IPS-18a (cell line): Measurements from ENCODE around the gene CASP3.
"Not testable (repeated sequence)": the region's sequence is repeated elsewhere in the genome, so short reads cannot be mapped to it uniquely, and the experiment has no call there.

Experiments used
- H3K27ac ChIP-seq: one replicate; pipeline ENCODE4 v1.5.1; 2013; ENCODE audit warnings: low read length
- H3K27me3 ChIP-seq: one replicate; pipeline ENCODE4 v1.6.1; 2013; ENCODE audit warnings: mild to moderate bottlenecking, low read length; ENCODE audit not compliant: control insufficient read depth, insufficient read depth
- H3K36me3 ChIP-seq: one replicate; pipeline ENCODE4 v1.6.1; 2013; ENCODE audit warnings: low read depth, low read length; ENCODE audit not compliant: control insufficient read depth
- H3K4me1 ChIP-seq: one replicate; pipeline ENCODE4 v1.6.1; 2013; ENCODE audit warnings: low read depth, low read length; ENCODE audit not compliant: control insufficient read depth
- H3K4me3 ChIP-seq: one replicate; pipeline ENCODE4 v1.5.1; 2013; ENCODE audit warnings: low read length
- H3K9ac ChIP-seq: one replicate; pipeline ENCODE4 v1.6.1; 2013; ENCODE audit warnings: mild to moderate bottlenecking, low read length, moderate library complexity
- H3K9me3 ChIP-seq: one replicate; pipeline ENCODE4 v1.6.1; 2013; ENCODE audit warnings: low read depth, low read length; ENCODE audit not compliant: control insufficient read depth

Gene CASP3

DNA sequence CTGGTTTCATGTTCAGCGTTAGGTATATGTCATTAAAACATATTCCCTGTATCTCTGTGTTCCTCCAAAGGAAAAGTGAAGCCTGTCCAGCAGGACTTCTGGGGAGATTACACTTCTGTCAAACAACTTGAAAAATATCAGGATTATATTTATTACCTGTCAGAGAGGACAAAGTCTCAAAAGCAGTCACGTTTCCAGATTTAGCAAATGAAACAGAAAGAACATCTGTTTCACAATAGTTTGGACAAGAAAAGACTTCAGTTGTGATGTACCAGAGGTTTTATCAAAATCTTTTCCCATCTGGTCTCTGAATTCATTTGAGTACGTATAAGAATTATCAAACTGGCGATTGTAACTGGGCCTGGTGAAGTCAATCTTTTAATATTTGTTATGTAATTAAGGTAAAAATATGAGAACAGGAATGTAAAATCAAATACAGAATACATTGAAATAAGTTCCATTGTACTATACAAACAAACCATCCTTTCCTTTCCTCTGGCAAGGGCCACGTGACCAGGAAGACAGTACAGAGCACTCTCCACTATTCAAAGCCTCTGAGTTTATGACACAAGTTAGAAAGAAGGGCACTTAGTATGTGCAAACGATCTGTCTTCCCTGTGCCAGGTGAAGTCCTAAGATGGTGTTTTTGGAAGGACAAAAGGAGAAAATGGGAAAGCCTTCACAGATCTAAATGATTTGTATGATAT is 3.2 kb downstream of the CASP3 start:
- peaks cover 52% of the 10 kb centered on the region for H3K4me1 ChIP-seq
- no peak overlapping the region for H3K27ac ChIP-seq
- peak overlapping the region; percentile 12 for H3K4me3 ChIP-seq

DNA sequence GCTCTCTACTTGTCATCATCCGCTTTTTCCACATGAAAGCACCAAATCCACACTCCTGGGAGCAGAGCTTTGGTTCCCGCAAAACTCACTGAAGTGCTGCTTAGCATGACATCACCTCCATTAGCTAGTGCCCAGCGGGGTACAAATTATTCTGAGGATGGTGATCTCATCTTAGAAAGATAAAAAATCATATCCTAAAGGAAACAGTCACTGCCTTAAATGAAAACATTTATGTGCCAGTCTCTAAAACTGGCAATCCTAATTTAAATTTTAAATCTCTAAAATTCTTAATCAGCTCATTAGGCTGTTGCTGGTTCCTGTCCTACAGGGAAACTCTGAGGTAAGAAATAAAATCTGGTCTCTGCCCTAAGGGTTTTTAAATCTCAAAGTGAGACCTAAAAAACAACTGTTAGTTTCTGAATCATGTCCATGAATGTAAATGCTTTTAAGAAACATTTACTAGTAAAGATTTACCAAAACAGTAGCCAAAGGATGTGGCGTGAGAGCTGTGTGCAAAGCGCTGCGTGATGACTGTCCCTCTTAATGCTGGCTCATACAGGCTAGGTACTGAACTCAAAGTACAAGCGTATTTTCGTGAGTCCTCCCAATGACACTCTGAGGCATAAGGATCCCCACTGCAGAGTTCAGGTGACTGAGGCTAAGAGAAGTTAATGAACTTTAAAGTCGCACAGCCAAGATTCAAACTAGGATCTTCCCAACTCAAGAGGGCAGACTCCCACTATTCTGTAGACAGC is 4.5 kb downstream of the CASP3 start:
- Histone ChIP-seq H3K36me3 (peaks cover 9% of the 10 kb centered on the region), H3K9me3 (no peaks in the 10 kb centered on the region), H3K9ac (peak overlapping the region; percentile 36), H3K4me3 (no peak overlapping the region), H3K27me3 (no peaks in the 10 kb centered on the region), H3K4me1 (peaks cover 45% of the 10 kb centered on the region), H3K27ac (no peak overlapping the region)

More for the DNA sequence above, 3.2 kb downstream of the CASP3 start:
- no peaks in the 10 kb centered on the region for H3K27me3 ChIP-seq
- H3K9me3 ChIP-seq, result no peaks in the 10 kb centered on the region
- no peak overlapping the region for H3K9ac ChIP-seq
- H3K36me3 ChIP-seq, result peaks cover 7% of the 10 kb centered on the region

DNA sequence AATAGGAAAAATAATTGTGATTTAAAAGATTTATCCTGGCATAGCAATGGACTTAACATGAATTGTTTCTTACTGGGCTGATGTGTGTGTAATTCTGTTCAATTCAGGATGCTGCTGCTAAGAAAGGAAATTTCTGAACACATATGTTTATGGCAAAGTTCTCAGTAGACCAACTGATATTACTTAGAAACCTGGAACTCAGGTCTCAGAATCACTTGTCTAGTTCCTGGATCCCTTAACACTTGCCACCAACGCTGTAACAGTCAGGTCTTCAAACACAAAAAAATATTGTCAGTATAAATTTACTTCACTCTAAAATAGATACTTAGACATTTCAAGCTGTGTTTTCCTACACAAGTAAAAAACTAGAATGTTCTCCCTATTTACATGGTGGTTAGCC is 5.5 kb downstream of the CASP3 start:
- Histone ChIP-seq H3K36me3 (peaks cover 9% of the 10 kb centered on the region), H3K9me3 (no peaks in the 10 kb centered on the region), H3K4me3 (no peak overlapping the region), H3K27me3 (no peaks in the 10 kb centered on the region), H3K9ac (no peak overlapping the region), H3K27ac (peak overlapping the region; percentile 30), H3K4me1 (peaks cover 45% of the 10 kb centered on the region)

DNA sequence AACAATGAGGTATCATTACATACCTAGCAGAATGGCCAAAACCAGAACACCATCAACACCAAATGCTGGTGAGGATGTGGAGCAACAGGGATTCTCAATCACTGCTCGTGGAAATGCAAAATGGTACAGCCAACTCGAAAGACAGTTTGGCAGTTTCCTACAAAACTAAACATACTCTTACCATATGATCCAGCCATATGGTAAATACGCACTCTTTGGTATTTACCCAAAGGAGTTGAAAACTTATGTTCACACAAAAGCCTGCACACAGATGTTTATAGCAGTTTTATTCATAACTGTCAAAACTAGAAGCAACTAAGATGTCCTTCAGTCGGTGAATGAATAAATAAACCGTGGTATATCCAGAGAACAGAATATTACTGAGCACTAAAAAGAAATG is 7.8 kb downstream of the CASP3 start:
- Histone ChIP-seq H3K4me1 (peaks cover 32% of the 10 kb centered on the region), H3K27ac (no peak overlapping the region), H3K9ac (no peak overlapping the region), H3K36me3 (peaks cover 29% of the 10 kb centered on the region), H3K9me3 (no peaks in the 10 kb centered on the region), H3K4me3 (no peak overlapping the region), H3K27me3 (no peaks in the 10 kb centered on the region)

DNA sequence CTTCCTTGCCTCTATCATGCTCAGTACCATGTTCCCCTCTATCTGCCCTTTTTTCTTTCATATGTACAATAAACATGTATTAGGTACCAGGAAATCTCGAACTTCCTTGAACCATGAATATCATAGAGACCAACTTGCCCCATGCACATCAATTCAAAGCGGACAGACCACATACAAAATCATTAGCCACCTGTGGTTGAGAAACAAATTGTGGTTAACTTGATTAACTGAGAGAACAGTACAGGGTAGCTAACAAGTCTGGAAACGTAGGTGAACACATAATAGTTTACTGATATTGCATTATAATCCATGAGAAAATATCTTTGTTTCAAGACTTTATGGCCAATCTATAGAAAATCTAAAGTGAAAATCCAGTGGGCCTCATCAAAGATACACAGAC is 8.2 kb downstream of the CASP3 start:
- H3K27ac ChIP-seq, result no peak overlapping the region
- H3K9ac ChIP-seq, result no peak overlapping the region
- H3K9me3 ChIP-seq, result no peaks in the 10 kb centered on the region
- peaks cover 28% of the 10 kb centered on the region for H3K4me1 ChIP-seq
- H3K4me3 ChIP-seq, result no peak overlapping the region
- peaks cover 29% of the 10 kb centered on the region for H3K36me3 ChIP-seq
- no peaks in the 10 kb centered on the region for H3K27me3 ChIP-seq

DNA sequence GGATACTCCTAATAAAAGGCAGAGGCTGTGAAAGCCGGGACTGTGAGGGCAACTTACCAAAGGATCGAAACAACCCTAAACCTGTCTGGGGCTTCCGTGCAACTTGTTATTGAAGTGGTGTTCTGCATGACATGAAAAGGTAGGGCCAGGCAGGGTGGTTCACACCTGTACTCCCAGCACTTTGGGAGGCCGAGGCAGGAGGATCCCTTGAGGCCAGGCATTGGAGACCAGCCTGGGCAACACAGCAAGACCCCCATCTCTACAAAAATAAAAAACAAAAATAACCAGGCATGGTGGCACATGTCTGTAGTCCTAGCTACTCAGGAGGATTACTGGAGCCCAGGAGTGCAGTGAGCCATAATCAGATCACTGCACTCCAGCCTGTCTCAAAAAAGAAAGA is 12.3 kb downstream of the CASP3 start:
- Histone ChIP-seq H3K4me1 (peaks cover 4% of the 10 kb centered on the region), H3K9ac (no peak overlapping the region), H3K9me3 (no peaks in the 10 kb centered on the region), H3K27ac (no peak overlapping the region), H3K27me3 (no peaks in the 10 kb centered on the region), H3K4me3 (no peak overlapping the region), H3K36me3 (peaks cover 61% of the 10 kb centered on the region)

DNA sequence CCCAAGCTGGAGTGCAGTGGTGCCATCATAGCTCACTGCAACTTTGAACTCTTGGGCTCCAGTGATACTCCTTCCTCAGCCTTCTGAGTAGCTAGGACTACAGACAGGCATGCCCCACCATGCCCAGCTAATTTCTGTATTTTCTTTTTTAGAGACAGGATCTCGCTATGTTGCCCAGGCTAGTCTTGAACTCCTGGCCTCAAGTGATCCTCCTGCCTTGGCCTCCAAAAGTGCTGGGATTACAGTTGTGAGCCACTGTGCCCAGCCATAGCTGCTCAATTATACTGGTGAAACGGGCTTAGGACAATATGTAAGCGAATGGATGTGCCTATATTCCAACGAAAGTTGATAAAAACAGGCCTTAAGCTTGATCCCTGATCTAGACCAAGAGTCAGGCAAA is 13.1 kb downstream of the CASP3 start:
- H3K27ac ChIP-seq, result no peak overlapping the region
- H3K4me1 ChIP-seq, result peaks cover 3% of the 10 kb centered on the region
- H3K27me3 ChIP-seq, result no peaks in the 10 kb centered on the region
- H3K9me3 ChIP-seq, result no peaks in the 10 kb centered on the region
- no peak overlapping the region for H3K4me3 ChIP-seq
- H3K36me3 ChIP-seq, result peaks cover 63% of the 10 kb centered on the region
- H3K9ac ChIP-seq, result no peak overlapping the region

DNA sequence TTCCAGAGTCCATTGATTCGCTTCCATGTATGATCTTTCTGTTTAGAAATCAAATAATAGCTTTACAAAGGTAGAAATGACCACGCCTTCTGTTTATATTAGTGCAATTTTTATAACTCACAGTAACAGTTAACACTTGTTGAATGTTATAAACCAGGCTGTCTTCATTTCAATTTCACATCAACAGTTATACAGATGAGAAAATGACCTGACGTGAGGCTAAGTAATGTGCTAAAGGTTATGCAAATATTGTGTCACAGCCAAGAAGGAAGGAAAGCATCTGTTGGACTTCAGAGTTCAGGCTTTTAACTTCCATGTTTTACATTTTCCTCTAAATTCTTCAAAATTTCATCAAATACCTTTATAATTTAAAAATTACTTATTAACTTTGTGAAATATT is 13.9 kb downstream of the CASP3 start:
- H3K4me1 ChIP-seq, result no peaks in the 10 kb centered on the region
- no peaks in the 10 kb centered on the region for H3K27me3 ChIP-seq
- peaks cover 67% of the 10 kb centered on the region for H3K36me3 ChIP-seq
- no peak overlapping the region for H3K27ac ChIP-seq
- no peak overlapping the region for H3K9ac ChIP-seq
- H3K9me3 ChIP-seq, result no peaks in the 10 kb centered on the region
- no peak overlapping the region for H3K4me3 ChIP-seq

DNA sequence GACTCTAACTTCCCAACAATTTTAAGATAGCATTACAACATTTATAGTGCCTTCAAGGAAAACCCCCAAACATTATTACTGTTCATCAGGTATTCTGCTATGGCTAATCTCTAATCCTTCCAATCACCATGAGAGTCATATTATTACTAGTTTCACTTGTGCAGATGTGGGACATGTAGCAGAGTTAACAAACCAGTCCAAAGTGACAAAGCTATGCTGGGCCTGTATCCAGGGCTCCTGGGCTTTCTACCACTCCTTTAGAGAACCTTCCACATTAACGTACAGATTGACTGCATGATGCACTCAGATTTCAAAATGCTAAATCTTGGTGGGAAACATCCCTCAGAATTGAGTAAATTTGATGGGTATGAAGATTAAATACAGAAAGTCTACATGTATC is 16.4 kb downstream of the CASP3 start:
- Histone ChIP-seq H3K9ac (no peak overlapping the region), H3K4me1 (peaks cover 7% of the 10 kb centered on the region), H3K36me3 (peaks cover 82% of the 10 kb centered on the region), H3K9me3 (no peaks in the 10 kb centered on the region), H3K4me3 (no peak overlapping the region), H3K27ac (no peak overlapping the region), H3K27me3 (no peaks in the 10 kb centered on the region)

DNA sequence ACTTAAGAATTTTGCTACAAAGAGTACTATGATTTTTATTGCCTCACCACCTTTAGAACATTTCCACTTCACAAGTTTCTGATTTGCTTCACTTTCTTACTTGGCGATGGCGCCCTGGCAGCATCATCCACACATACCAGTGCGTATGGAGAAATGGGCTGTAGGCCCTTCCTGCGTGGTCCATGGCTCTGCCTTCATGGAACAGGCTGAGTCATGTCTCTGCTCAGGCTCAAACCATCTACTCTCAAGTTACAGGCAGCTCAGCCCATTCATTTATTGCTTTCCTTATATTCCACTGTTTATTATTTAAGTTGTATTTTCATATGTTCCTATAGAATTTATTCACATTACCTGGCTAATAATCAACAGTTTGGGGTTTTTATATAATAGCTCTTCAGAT is 21.1 kb downstream of the CASP3 start:
- H3K27ac ChIP-seq, result no peak overlapping the region
- H3K9me3 ChIP-seq, result no peaks in the 10 kb centered on the region
- H3K4me1 ChIP-seq, result peaks cover 26% of the 10 kb centered on the region
- peaks cover 44% of the 10 kb centered on the region for H3K36me3 ChIP-seq
- H3K4me3 ChIP-seq, result no peak overlapping the region
- no peaks in the 10 kb centered on the region for H3K27me3 ChIP-seq
- no peak overlapping the region for H3K9ac ChIP-seq

DNA sequence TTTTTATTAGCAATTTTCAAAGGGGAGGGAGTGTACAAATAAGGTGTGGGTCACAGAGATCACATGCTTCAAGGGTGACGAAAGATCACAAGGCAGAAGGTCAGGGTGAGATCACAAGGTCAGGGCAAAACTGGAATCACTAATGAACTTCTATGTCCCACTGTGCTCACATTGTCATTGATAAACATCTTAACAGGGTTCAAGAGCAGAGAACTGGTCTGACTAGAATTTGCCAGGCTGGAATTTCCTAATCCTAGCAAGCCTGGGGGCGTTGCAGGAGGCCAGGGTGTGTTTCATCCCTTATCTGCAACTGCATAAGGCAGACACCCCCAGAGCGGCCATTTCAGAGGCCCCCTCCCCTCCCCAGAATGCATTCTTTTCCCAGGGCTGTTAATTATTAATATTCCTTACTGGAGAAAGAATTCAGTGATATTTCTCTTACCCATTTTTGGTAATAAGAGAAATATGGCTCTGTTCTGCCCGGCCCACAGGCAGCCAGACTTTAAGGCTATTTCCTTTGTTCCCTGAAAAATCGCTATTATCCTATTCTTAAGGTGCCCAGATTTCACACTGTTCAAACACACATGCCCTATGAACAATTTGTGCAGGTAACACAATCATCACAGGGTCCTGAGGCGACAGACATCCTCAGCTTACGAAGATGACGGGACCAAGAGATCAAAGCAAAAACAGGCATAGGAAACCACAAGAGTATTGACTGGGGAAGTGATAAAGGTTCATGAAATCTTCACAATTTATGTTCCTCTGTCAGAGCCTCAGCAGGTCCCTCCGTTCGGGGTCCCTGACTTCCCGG is 23.3 kb downstream of the CASP3 start:
- Histone ChIP-seq H3K4me3 (peak overlapping the region; percentile 12), H3K36me3 (peaks cover 29% of the 10 kb centered on the region), H3K27ac (peak overlapping the region; percentile 46), H3K4me1 (peaks cover 26% of the 10 kb centered on the region)
- H3K27me3 ChIP-seq, H3K9ac ChIP-seq, H3K9me3 ChIP-seq: not testable (repeated sequence)
